GM18508 (cell line): ENCODE measurements around the gene GUK1.

ENCODE experiments used
- ATAC-seq: cut with Tn5 transposase; IDR thresholded peaks from one replicate; pipeline ENCODE4 v1.9.1; 2021; ENCODE audit warnings: moderate number of reproducible peaks; ENCODE audit not compliant: insufficient read depth, unreplicated experiment

The GUK1 gene

DNA sequence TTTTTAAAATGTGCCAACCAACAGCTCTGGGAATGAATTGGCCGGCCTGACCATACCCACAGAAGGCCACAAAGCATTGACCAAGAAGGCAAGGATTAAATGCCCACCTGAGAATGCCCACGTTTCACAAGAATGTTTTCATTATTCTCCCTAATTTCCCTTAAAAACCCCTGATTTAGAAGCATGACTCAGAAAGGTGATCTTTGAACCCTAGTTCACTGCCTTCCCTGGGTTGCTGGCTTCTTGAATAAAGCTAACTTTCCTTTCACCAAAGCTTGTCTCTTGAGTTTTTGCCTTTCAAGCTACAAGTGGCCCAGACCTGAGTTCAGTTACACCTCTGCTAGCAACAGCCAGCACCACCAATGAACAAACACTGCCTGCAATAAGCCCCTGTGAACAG is 16.6 kb upstream of the GUK1 start:
- ATAC-seq = no peak

DNA sequence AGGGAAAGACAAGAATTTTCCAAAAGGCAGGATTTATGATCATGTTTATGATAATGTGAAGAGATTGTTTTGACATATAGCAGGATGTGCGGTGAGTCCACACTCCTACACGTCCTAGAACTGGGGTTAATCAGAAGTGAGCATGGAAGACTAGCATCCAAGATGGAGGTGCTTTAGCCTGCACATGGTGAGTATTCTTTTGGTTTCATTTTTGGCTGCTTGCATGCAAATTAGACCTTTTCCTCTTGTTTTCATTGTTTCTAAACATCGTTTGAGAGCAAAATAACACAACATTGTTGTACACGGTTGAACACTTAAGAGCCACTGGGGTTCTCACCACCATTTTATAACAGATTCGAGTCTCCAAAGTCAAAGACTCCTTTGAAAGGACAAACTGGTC is 14.9 kb upstream of the GUK1 start:
- no peak for ATAC-seq

DNA sequence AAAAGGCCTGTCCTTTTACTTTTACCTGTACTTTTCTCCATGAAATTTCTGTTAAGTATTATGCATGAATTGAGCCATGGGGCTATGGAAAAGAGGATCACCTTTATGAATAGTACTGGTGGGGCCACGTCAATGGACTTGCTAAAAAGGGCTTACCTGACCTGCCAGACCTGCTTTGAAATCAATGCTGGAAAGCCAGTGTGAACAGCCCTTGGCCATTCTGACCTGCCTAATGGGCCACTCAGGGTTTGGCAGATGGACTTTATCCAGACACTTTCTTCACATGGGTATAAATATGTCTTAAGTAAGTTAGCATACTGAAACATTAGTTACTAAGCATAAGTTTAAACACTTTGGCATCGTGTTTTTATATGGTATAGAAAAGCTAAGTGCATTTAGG is 8.3 kb upstream of the GUK1 start:
- ATAC-seq = no peak

DNA sequence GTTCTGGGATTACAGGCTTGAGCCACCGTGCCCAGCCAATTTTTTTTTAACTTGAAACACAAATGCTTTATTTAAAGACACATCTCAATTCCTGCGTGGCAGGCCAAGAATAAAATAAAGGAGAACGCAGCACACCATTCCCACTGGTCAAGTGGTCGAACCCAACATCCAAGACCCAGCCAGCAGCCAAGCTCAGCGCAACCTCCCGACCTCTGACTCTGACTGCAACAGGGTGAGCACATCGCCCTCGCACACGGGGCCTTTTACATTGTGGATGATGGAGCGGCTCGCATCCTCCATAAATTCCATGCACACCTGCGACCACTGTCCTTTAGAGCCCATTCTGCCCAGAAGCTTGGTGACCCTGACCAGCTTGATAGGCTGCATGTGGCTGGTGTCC is 5.5 kb upstream of the GUK1 start:
- ATAC-seq = no peak

DNA sequence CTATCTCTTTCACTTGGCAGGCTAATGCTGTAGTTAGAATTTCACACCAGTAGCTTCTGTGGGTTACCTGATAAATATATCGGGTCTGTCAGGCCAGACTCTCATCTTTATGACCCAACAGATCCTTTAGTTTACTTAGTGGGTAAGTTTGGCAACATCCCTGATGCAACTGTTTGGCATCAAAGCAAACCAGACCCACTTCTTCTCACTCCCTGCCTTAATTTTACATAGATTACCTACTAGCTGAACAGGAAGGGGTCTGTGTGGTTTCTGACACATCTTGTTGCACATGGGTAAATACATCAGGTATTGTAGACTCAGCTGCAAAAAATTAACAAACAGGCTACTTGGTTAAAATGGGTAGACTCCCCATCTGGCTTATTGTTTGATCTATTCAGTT is 3.2 kb upstream of the GUK1 start:
- no peak for ATAC-seq

DNA sequence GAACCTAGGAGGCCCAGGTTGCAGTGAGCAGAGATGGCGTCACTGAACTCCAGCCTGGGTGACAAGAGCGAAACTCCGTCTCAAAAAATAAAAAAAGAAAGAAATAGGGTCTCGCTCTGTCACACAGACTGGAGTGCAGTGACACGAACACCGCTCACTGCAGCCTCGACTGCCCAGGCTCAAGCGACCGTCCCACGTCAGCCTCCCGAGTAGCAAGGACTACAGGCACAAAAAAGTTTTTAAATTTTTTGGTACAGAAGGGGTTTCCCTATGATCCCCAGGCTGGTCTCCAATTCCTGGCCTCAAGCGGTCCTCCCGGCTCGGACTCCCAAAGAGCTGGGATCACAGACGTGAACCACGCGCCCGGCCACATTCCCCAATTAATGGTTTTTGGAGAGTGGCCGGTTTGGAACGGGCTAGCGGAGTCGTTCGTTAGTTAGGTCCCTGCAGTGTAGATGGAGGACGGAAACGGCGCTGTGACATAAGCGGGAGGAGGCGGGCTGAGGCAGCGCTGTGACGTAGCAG is 611 bp upstream of the GUK1 start:
- no peak for ATAC-seq

DNA sequence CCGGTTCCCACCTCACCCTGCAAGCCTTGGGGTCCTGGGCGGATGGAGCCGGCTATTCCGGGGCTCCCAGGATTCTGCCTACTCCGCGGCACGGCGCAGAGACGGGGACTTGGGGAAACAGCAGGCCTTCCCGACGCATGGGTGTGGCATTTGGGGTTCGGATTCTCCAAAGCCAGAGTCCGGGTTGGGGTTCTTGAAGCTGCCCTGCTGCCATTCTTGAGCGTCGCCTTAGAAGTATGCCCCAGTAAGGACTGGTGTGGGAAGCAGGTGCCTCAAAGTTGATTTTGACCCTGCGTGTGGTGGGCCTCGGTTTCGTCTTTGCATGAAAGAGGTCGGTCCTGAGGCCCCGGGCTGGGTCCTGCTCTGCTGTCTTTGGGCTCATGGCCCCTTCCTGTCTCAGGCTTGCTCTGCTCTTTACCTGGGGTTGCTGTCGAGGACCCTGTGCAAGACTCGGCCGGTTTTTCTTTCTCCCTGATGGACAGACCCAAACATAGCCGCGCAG is 696 bp downstream of the GUK1 start:
- no peak for ATAC-seq

DNA sequence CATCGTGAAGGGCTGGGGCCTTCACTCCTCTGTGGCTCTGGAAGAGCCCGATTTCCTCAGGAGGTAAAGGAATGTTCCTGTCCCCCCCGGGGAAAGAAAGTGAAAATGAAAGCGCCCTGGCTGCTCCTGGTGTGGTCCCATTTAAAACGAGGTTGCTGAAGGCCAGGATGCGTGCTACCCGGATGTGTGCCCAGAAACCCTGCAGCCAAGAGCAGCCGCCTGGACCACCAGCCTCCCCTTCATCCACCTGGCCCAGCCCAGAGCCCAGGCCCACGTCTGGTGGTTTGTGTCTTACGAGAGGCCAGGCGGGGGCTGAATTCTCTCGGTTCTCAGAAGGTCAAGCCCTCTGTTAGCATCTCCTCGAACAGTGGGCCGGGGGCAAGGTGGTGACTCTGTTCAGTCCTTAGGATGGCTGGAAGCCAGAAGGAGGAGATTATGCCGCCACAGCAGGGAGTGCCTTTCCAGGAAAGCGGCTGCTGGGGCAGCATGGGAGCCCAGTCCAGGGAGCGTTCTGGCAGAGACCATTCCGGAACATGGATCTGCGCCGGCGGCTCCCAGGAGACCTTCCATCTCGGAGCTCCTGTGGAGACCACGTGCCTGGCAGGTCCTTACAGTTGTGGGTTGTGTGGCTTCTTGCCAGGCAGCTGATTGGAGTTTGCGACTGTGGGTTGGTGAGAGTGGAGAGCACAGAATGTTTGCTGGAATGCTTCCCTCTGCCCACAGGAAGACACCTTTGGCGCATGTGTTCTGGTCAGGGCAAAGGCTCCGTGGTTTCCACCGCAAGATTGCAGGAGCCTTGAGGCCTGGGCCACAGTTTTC is 1.4 kb downstream of the GUK1 start:
- no peak for ATAC-seq

DNA sequence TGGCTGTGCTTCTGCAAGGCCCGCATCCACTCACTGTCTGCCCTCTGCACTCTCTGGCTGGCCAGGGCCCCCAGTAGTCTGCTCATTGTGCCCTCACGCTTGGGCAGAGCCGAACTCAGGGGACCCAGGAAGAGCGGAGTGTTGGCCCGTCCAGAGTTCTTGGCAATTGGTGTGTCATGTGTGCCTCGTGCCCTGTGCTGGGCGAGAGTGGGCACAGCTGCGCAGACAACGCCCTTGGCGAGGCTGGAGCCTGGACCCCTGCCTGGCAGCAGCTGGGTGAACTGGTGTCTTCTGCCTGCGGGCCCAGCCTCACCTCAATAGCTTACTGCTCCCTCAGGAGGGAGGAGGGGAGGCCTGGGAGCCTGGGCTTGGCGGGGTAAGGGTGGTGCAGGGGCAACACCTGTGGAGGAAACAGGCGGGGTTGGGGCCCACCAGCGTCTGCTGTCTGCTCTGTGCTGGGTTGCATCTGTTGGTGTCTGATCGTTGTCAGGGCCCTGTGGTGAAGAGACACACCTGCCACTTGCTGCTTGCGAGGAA is 2.1 kb downstream of the GUK1 start:
- no peak for ATAC-seq

DNA sequence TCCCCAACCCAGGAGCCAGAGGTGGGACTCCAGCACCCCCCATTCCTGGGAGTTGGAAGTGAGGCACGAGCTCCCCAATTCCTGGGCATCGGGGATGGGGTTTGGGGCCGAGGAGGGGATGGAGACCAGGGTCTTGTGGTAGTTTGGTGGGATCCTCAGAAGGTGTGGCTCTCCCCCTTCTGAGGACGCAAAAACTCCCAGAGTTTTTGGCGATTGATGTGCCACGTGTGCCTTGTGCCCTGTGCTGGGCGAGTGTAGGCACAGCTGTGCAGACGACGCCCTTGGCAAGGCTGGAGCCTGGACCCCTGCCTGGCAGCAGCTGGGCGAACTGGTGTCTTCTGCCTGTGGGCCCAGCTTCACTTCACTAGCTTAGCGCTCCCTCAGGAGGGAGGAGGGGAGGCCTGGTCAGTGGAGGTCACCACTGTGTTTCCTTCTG is 2.6 kb downstream of the GUK1 start:
- ATAC-seq = no peak

DNA sequence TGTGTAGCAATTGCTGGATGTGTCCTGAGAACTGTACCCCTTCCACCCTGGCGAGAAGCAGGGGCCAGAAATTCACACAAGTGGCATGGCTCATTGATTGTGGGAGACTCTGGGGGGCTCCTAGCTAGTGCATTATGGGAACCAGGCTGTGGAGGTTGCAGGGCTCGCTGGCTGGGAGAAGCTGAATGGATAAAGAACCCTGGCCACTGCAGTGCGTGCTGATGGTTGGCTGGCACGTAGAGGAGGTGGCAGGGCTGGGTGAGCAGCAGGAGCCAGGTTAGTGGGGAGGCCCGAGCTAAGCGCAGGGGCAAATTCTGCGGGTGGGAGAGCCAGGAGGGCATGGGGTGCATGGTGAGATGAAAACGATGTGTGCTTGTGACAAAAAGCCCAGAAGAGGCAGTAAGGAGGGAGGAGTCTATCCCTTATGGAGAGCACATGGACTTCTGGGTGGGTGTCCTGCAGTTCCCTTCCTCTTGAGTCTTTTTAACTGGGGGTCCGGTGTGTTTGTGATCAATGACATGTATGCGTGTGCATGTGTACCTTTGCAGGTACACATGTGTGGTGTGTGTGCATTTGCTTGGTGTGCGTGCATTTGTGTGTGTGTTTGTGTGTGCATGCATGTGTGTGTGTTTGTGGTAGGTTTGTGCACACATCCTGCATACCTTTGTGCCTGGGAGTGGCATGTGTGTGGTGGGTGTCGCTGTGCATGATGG is 3.6 kb downstream of the GUK1 start:
- ATAC-seq = no peak

DNA sequence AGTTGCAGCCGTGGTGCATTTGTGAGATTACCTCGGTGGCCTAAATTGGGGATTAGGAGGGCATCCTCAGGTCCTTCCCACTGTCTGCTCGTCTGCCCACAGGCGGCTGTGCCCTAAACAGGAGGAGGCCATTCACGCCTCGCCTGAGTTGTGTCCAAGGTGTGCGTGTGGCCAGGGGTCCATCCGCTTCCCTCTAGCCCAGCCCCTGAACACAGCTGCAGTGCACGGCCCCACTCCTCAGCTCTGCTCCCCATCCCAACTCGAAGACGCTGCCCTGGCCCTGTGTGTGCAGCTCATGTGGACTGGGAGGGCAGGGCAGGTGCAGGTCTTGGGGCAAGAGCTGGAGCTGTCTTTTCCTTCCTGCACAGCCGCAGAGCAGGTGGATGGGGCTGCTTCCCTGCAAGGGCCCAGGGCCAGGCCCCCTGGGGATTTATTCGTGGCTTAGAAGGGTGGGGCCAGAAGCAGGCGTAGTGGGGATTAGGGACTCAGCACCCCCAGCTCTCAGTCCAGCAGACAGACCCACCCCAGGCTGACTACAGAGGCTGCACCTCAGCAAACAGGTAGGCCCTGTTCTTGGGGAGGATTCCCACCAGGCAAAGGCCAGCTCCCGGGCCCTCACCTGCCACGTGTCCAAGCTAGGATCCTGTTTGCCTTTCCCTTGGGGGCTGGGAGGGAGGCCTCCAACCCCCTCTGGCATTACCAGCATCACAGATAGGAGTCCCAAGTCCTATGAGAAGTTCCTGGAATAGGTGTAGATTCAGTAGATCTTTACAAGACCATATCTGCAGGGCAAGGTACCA is 4.3 kb downstream of the GUK1 start:
- no peak for ATAC-seq

DNA sequence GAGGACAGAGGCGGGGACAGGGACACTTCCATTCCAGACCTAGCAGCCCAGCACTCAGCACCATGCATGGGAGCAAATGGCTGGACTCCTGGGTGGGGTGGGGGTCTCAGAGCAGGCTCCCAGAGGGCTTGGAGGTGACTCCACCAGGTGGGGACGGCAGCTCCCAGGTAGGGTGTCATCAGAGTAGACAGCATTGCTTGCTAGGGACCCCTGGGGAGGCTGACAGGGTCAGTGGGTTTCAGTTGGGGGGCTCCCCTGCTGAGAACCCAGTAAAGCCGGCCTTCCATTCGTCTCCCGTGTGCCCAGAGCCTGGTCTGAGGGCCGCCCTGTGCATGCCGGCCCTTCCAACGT is 4.9 kb downstream of the GUK1 start:
- ATAC-seq = no peak

DNA sequence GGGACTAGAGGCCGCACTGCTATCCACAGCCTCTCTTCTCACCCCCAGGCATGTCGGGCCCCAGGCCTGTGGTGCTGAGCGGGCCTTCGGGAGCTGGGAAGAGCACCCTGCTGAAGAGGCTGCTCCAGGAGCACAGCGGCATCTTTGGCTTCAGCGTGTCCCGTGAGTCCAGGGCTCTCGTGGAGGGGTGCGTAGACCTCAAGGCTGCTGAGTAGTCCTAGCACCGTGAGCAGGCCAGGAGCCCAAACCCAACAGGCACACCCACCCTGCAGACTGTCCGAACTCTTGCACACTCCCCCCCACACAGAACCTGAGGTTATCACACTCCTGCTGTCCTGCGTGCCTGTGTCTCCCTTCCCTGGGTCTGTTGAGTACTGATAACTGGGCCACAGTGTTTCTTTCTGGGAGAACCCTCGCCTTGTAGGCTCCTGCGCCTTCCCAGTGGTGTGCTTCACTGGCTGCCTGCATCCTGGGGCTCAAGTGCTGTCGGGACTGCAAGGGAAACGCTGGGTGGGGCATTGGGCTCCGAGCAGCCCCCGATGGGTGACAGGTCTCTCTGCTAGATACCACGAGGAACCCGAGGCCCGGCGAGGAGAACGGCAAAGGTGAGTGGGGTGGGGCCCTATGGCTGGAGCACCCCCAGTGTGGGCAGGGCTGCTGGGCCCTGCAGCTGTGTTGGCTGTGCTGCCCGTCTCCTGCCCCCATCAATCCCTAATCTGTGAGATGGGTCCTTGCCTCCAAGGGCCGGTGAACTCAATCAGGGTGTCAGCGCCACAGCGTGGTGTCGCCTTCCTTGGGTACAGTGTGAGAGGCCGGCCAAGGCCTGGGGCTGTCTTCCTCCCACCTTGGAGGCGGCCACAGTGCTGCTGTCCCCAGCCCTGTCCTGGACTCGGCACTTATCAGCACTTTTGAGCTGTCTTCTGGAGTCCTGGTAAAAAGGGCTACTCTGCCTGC is 5.7 kb downstream of the GUK1 start:
- ATAC-seq = no peak

DNA sequence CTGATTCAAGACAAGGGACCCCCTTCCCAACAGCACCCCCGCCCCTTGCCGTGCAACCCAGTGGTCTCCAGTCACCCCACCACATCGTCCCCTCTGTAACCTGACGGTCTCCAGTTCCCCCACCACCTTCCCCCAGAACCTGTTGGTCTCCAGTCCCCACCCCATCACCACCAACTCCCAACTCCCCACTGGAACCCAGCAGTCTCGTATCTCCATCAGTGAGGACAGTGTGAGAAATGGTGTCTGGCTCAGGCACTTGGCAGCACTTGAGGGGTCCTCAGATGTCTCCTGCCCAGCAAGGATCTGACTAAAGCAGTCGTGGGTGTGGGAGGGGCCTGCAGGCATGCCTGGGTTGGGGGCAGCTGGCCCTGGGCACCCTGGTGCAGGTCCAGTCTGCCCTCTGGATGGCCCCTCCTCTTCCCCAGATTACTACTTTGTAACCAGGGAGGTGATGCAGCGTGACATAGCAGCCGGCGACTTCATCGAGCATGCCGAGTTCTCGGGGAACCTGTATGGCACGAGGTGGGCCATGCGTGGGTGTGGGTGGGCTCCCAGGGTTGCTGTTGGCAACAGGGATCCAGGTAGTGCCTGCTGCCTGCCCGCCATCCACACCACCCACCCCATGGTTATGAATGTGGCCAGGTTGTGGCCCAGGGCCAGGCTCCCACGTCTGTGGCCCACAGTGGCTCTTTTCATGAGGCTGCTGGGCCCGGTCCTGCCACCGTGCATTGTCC is 6.5 kb downstream of the GUK1 start:
- ATAC-seq = no peak

DNA sequence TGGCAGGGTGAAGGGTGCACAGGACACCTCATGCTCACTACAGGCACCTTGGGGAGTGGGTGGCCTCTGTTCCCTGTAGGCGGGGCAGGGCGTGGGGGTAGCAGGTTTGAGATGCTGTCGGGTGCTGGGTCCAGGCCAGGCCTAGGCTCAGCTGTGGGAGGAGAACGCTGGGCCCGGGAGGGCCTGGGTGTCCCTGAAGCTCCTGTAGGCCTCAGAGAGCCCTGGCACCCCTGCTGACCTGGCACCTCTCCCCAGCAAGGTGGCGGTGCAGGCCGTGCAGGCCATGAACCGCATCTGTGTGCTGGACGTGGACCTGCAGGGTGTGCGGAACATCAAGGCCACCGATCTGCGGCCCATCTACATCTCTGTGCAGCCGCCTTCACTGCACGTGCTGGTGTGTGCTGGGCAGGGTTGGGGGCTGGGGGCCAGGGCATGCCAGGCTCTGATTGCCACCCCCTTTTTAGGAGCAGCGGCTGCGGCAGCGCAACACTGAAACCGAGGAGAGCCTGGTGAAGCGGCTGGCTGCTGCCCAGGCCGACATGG is 7.1 kb downstream of the GUK1 start:
- ATAC-seq = no peak

DNA sequence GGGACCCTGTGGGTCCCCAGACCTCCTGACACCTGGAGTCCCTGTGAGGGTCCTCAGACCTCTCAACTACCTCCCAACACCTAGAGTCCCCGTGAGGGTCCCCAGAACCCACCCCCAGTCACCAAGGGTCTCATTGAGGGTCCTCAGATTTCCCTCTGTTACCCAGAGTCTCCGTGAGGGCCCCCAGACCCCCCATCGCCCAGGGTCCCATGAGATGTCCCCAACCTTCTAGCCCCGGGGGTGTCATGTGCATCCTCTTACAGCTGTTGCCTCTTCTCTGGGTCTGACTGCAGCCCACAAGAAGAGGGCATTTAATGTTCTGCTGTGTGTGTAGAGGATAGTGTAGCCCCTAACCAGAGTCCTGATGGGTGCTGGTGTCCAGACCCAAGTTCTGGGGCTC is 7.7 kb downstream of the GUK1 start:
- no peak for ATAC-seq

DNA sequence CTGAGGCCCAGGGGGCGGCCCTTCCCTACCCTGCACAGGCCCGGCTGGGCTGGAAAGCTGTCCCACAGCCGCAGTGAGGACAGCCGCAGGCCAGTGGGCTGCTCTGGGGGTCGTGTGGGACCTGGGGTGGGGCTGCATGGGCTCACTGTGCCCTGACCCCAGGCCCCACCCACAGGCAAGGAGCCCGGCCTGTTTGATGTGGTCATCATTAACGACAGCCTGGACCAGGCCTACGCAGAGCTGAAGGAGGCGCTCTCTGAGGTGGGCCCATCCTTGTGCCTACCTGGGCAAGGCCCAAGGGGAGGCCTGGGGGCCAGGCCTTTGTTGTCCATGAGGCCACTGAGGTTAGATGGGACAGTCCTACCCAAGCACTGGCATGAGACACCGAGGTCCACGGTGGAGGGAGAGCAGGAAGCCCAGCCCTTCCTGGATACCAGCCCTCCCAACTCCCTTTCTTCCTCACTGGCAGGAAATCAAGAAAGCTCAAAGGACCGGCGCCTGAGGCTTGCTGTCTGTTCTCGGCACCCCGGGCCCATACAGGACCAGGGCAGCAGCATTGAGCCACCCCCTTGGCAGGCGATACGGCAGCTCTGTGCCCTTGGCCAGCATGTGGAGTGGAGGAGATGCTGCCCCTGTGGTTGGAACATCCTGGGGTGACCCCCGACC is 8.2 kb downstream of the GUK1 start:
- no peak for ATAC-seq
